Stomach smooth muscle (tissue), 2 donors: ENCODE results near the gene STH.

Source experiments
- H3K27ac ChIP-seq: one replicate; pipeline ENCODE4 v1.7.0; 2013; ENCODE audit warnings: mild to moderate bottlenecking, low read length, inconsistent platforms
- H3K27me3 ChIP-seq, 2 donors: one replicate each; pipeline ENCODE4 v1.7.0; 2013; ENCODE audit warnings: low read length in 2 of 2; ENCODE audit not compliant: insufficient read depth in 2 of 2, control insufficient read depth in 1 of 2
- H3K36me3 ChIP-seq, 2 donors: one replicate each; pipeline ENCODE4 v1.7.0; 2013; ENCODE audit warnings: low read length in 2 of 2; ENCODE audit not compliant: control insufficient read depth in 2 of 2, insufficient read depth in 2 of 2
- H3K4me1 ChIP-seq: one replicate; pipeline ENCODE4 v1.7.0; 2013; ENCODE audit warnings: low read length; ENCODE audit not compliant: control insufficient read depth, insufficient read depth
- H3K4me3 ChIP-seq, 2 donors: one replicate each; pipeline ENCODE4 v1.7.0; 2013; ENCODE audit warnings: low read length in 2 of 2
- H3K9ac ChIP-seq, 2 donors: one replicate each; pipeline ENCODE4 v1.7.0; 2013; ENCODE audit warnings: low read length in 2 of 2, mild to moderate bottlenecking in 1 of 2
- H3K9me3 ChIP-seq, 2 donors: one replicate each; pipeline ENCODE4 v1.7.0; 2013; ENCODE audit warnings: low read length in 2 of 2; ENCODE audit not compliant: control insufficient read depth in 2 of 2
- donor health status: healthy.
- donor health status: Pancreatic carcinoma.

The STH gene

DNA sequence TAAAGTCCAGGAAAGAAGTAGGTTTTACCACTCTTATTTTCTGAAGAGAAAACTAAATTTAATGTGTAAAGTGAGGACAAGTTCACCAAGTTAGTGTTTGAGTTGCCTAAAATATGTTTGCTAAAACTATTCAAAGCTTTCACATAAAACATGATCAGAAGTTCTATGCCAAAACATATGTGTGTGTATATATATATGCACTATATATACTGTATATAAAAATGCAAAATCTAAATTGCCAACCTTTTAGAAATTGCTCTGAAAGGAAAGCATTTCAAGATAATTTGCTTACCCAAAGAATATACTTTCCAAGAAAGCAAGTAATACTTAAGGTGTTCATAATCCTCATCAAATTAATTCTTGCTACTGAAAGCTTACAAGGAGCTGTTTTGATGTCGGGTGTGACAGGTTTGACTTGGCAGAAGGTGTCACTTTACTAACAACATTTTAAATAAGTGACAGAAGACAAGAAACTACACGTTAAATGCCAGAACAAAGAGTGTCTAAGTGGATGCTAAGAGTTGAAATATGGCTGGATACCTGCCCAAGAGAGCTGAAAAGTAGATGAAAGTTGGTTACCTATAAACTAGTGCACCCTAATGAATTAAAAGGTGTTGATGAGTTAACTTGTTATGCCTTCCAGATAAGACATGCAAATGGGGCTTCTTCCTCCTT is 32.3 kb upstream of the STH start:
- Histone ChIP-seq H3K27ac (no peak overlapping the region), H3K4me3 (no peak overlapping the region), H3K27me3 (peaks cover 0 to 3% of the 10 kb centered on the region in 2 donors), H3K36me3 (peaks cover 0 to 2% of the 10 kb centered on the region in 2 donors), H3K9me3 (no peaks in the 10 kb centered on the region), H3K4me1 (no peaks in the 10 kb centered on the region), H3K9ac (no peak overlapping the region)

DNA sequence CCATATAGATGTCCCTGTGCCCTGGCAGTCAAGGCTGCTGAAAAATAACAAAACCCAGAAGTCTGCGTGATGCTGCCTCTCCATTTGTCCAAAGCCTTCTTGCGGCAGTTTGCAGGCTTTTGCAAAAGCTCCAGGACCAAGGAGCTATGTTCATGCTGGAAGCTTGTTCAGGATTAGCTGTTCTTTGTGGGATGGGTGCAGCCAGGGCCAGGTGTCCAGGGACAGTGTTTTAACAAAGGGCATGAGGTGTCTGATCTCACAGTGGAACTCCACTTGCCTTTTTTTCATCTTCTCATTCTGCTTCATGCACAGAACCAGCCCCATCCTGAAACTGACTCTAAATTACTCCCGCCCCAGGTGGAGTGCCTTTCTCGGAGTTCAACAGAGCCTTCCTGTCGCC is 31.7 kb upstream of the STH start:
- H3K9ac ChIP-seq: no peak overlapping the region
- no peaks in the 10 kb centered on the region for H3K4me1 ChIP-seq
- H3K27ac ChIP-seq: no peak overlapping the region

DNA sequence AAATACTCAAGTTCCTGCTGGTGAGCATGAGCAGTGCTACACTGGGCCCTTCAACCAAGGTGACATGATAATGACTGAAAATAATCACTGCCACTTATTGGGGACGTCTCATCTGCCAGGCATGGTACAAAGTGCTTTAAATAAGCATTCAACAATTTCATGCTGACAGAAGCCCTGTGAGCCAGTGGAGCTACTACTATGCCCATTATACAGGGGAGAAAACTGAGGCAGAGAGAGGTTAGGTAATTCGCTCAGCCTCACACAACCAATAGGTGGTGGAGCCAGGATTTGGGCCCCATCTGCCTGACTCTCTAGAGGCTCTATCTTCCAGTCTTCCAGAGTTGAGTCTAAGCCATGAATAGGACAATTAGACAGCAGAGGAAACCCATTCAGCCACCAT is 30.3 kb upstream of the STH start:
- Histone ChIP-seq H3K9ac (no peak overlapping the region), H3K9me3 (no peaks in the 10 kb centered on the region), H3K4me3 (no peak overlapping the region), H3K36me3 (no peaks in the 10 kb centered on the region), H3K4me1 (no peaks in the 10 kb centered on the region), H3K27ac (no peak overlapping the region), H3K27me3 (peaks cover 2 to 3% of the 10 kb centered on the region in 2 donors)

More for the DNA sequence above, 31.7 kb upstream of the STH start:
- Histone ChIP-seq H3K4me3 (no peak overlapping the region), H3K9me3 (no peaks in the 10 kb centered on the region), H3K27me3 (peaks cover 2 to 3% of the 10 kb centered on the region in 2 donors), H3K36me3 (peaks cover 0 to 2% of the 10 kb centered on the region in 2 donors)

DNA sequence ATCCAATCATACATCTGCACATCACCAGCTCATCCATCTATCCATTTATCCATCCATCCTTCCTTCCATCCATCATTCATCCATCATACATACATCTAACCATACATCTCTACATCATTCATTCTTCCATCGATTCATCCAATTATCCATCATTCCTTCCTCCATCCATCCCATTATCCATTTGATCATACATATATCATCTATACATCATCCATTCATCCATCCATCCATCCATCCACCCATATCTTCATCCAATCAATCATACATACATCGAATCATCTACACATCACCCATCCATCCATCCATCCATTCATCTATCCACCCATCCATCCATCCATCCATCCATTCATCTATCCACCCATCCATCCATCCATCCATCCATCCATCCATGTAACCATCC is 29.3 kb upstream of the STH start:
- H3K27me3 ChIP-seq: peaks cover 2 to 3% of the 10 kb centered on the region in 2 donors
- H3K9me3 ChIP-seq: no peaks in the 10 kb centered on the region
- H3K4me3 ChIP-seq: no peak overlapping the region
- H3K36me3 ChIP-seq: no peaks in the 10 kb centered on the region
- H3K27ac ChIP-seq: no peak overlapping the region
- no peak overlapping the region for H3K9ac ChIP-seq
- no peaks in the 10 kb centered on the region for H3K4me1 ChIP-seq

DNA sequence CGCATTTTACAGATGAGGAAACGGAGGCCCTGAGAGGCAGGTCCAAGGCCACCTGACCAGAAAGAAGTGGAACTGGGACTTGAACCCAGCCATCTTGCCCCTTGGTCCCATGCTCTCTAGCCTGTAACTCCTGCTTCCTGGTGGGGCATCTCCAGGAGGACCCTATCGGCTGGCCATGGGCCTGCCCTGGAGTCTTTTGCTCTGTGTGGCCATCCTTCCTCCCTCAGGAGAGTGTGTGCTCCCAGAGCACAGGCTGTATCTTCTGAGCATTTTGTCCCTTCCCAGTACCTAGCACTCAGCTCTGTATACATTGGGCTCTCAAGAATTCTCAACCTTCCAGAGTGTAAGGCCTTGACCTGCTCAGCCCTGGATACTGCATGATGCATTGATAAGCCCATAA is 28.4 kb upstream of the STH start:
- Histone ChIP-seq H3K4me3 (no peak overlapping the region), H3K27ac (no peak overlapping the region), H3K27me3 (peaks cover 2 to 3% of the 10 kb centered on the region in 2 donors), H3K9ac (no peak overlapping the region), H3K9me3 (no peaks in the 10 kb centered on the region), H3K36me3 (no peaks in the 10 kb centered on the region), H3K4me1 (no peaks in the 10 kb centered on the region)

DNA sequence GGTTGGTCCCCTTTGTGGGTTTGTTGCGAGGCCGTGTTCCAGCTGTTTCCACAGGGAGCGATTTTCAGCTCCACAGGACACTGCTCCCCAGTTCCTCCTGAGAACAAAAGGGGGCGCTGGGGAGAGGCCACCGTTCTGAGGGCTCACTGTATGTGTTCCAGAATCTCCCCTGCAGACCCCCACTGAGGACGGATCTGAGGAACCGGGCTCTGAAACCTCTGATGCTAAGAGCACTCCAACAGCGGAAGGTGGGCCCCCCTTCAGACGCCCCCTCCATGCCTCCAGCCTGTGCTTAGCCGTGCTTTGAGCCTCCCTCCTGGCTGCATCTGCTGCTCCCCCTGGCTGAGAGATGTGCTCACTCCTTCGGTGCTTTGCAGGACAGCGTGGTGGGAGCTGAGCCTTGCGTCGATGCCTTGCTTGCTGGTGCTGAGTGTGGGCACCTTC is 27.3 kb upstream of the STH start:
- Histone ChIP-seq H3K4me1 (no peaks in the 10 kb centered on the region), H3K9me3 (no peaks in the 10 kb centered on the region), H3K27ac (no peak overlapping the region), H3K9ac (no peak overlapping the region), H3K36me3 (no peaks in the 10 kb centered on the region), H3K4me3 (no peak overlapping the region), H3K27me3 (peaks cover 2 to 3% of the 10 kb centered on the region in 2 donors)

DNA sequence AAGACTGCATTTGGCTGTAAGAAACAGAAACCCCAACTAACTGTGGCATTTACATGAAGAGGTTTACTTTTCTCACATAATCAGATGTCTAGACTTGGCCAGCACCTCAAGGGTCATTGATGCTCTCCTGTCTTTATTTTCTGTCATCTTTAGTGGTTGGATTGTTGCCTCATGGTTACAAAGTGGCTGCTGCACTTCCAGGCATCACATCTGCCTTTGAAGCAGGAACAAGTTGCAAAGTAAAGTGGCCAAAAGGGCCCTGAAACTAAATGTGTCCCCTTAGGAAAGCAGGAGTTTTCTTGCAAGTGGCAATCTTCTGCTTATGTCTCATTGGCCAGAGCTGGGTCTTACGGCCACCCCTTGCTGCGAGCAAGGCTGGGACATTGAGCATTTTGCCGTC is 26.5 kb upstream of the STH start:
- Histone ChIP-seq H3K4me1 (no peaks in the 10 kb centered on the region), H3K9ac (no peak overlapping the region), H3K4me3 (no peak overlapping the region), H3K9me3 (no peaks in the 10 kb centered on the region), H3K36me3 (no peaks in the 10 kb centered on the region), H3K27ac (no peak overlapping the region), H3K27me3 (peaks cover 2 to 3% of the 10 kb centered on the region in 2 donors)

DNA sequence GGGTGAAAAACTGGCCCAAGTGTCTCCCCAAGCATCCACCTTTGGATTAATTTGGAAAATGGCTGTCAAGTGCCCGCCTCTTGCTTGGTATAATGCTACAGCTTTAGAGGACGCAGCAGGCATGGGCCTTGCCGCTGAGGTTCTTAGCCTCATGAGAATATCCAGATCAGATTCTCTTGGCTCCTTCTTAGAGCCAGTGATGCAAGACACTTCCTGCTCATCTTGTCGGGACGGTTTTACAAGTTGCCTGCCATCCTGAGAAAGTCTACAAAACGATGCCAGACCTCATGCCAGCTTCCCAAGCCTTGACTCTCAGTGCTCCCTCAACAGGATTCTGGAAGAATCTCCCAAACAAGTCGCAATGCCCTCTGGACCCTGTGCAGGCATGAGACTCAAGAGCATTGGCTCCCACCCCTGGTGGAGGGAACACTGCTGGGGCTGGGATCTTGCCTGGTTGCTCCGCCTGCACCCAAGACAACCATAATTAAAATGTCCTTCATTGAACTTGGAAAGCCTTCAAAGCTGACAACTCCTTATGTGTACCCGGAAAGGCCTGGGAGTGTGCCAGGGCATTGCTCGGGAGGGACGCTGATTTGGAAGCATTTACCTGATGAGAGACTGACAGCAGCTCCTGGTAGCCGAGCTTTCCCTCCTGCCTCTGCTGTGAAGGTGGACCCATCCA is 25.8 kb upstream of the STH start:
- Histone ChIP-seq H3K36me3 (no peaks in the 10 kb centered on the region), H3K27ac (no peak overlapping the region)

DNA sequence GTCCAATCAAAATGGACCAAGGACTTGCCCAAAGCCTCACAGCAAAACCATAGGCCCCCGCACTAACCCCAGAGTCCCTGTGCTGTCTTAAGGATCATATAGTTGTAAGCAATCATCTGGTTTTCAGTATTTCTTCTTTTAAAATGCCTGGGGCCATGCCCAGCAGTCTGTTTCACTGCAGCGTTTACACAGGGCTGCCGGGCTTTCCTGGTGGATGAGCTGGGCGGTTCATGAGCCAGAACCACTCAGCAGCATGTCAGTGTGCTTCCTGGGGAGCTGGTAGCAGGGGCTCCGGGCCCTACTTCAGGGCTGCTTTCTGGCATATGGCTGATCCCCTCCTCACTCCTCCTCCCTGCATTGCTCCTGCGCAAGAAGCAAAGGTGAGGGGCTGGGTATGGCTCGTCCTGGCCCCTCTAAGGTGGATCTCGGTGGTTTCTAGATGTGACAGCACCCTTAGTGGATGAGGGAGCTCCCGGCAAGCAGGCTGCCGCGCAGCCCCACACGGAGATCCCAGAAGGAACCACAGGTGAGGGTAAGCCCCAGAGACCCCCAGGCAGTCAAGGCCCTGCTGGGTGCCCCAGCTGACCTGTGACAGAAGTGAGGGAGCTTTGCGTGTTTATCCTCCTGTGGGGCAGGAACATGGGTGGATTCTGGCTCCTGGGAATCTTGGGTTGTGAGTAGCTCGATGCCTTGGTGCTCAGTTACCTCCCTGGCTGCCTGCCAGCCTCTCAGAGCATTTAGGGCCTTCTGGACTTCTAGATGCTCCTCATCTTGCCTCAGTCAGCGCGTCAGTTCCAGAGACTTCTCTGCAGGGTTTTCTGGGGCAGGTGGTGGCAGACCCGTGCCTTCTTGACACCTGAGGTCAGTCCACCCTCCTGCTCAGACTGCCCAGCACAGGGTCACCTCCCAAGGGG is 24.8 kb upstream of the STH start:
- H3K27ac ChIP-seq: no peak overlapping the region
- no peak overlapping the region for H3K4me3 ChIP-seq
- H3K4me1 ChIP-seq: no peaks in the 10 kb centered on the region
- H3K9me3 ChIP-seq: no peaks in the 10 kb centered on the region
- no peak overlapping the region for H3K9ac ChIP-seq
- peaks cover 2 to 3% of the 10 kb centered on the region in 2 donors for H3K27me3 ChIP-seq
- H3K36me3 ChIP-seq: no peaks in the 10 kb centered on the region

More for the DNA sequence above, 25.8 kb upstream of the STH start:
- Histone ChIP-seq H3K27me3 (peaks cover 2 to 3% of the 10 kb centered on the region in 2 donors), H3K4me3 (no peak overlapping the region), H3K9ac (no peak overlapping the region), H3K4me1 (no peaks in the 10 kb centered on the region), H3K9me3 (no peaks in the 10 kb centered on the region)

DNA sequence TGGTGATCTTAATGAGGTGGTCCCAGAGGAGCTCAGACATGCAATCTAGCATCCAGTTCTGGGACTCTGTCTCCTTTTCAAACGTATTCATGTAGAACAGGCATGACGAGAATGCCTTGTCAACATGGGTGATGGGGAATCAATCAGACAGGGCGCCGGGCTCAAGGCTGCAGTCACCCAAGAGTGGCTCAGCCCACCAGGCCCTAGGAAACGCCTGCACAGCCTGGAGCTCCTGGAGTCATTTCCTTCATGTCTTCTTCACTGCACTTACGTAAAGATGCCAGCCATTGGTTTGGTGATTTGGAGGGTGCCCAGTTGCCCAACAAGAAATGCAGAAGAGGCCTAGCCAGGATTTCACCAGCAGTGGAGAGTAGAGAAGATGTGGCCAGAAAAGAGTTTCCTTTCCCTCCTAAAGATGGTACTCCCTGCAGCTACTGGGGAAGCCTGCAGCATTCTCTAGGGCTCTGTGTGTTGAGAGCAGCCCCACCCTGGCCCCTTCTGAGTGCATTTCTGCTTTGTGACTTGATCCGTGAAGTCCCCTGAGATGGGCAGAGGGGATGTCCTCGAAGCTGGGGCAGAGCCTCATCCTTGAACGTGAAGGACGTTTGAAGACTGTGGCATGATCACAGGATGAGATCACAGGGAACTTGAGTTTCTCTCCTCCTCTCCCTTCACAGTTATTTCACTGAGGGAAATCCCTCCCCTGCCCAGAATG is 24.0 kb upstream of the STH start:
- Histone ChIP-seq H3K4me1 (no peaks in the 10 kb centered on the region), H3K9ac (no peak overlapping the region), H3K27me3 (peaks cover 2 to 3% of the 10 kb centered on the region in 2 donors), H3K27ac (no peak overlapping the region), H3K4me3 (no peak overlapping the region), H3K9me3 (no peaks in the 10 kb centered on the region), H3K36me3 (no peaks in the 10 kb centered on the region)
